Hepatocyte (in vitro differentiated cells): ENCODE measurements around the gene PTPRS. TPM values are rescaled to one million over a fixed set of nuclear protein-coding genes. Genes with fewer than 3 reads are reported as not detected.

ENCODE experiments used
- DNase-seq: peaks from one replicate; pipeline ENCODE4 v3.0.0-alpha.2; 2016; ENCODE audit warnings: low spot score
- H2AFZ ChIP-seq: fragments of 200-600 bp; sonication (generic); 2 replicates; pipeline ENCODE4 v1.6.0; 2016; ENCODE audit warnings: antibody characterized with exemption, mild to moderate bottlenecking
- H3K27ac ChIP-seq: fragments of 200-600 bp; sonication (generic); 2 replicates; pipeline ENCODE4 v1.5.1; 2016; ENCODE audit warnings: mild to moderate bottlenecking
- H3K27me3 ChIP-seq: fragments of 200-600 bp; sonication (generic); 2 replicates; pipeline ENCODE4 v1.6.1; 2016
- H3K36me3 ChIP-seq: fragments of 200-600 bp; sonication (generic); replicated peaks from 2 replicates; pipeline ENCODE4 v1.5.1; 2016; ENCODE audit warnings: low read depth; ENCODE audit not compliant: insufficient read depth
- H3K4me1 ChIP-seq: fragments of 200-600 bp; sonication (generic); 2 replicates; pipeline ENCODE4 v1.5.1; 2016; ENCODE audit warnings: mild to moderate bottlenecking, moderate library complexity; ENCODE audit not compliant: insufficient read depth
- H3K4me2 ChIP-seq: fragments of 200-600 bp; sonication (generic); 2 replicates; pipeline ENCODE4 v1.6.0; 2016
- H3K4me3 ChIP-seq: fragments of 200-600 bp; sonication (generic); 2 replicates; pipeline ENCODE4 v1.5.1; 2016; ENCODE audit warnings: mild to moderate bottlenecking
- H3K79me2 ChIP-seq: fragments of 200-600 bp; sonication (generic); 2 replicates; pipeline ENCODE4 v1.6.0; 2017; ENCODE audit warnings: mild to moderate bottlenecking
- H3K9me2 ChIP-seq: fragments of 200-600 bp; sonication (generic); replicated peaks from 2 replicates; pipeline ENCODE4 v1.6.0; 2017; ENCODE audit warnings: mild to moderate bottlenecking; ENCODE audit not compliant: insufficient read depth
- H3K9me3 ChIP-seq: fragments of 200-600 bp; sonication (generic); 2 replicates; pipeline ENCODE4 v1.5.1; 2016; ENCODE audit warnings: low read depth, mild to moderate bottlenecking
- H4K20me1 ChIP-seq: fragments of 200-600 bp; sonication (generic); 2 replicates; pipeline ENCODE4 v1.6.0; 2016; ENCODE audit warnings: mild to moderate bottlenecking; ENCODE audit not compliant: insufficient read depth, poor library complexity, severe bottlenecking
- EZH2 ChIP-seq: fragments of 200-600 bp; sonication (generic); IDR thresholded peaks from 2 replicates; pipeline ENCODE4 v1.6.1; 2016; ENCODE audit warnings: antibody characterized with exemption, mild to moderate bottlenecking, borderline replicate concordance
- EZH2phosphoT487 ChIP-seq: fragments of 200-600 bp; sonication (generic); IDR thresholded peaks from one replicate; pipeline ENCODE4 v1.6.1; 2018; ENCODE audit warnings: antibody characterized with exemption, mild to moderate bottlenecking, low read depth, moderate library complexity; ENCODE audit not compliant: unreplicated experiment, severe bottlenecking
- WGBS: methylation state at CpG from one replicate; pipeline ENCODE4 v1.1.6; 2016; ENCODE audit warnings: low lambda C conversion rate; ENCODE audit errors: missing lambda C conversion rate; 5-methylcytosine and 5-hydroxymethylcytosine counted together
- polyA plus RNA-seq: library from polyadenylated mRNA; unstranded; fragments of >200 nt; fragmentation: Nextera tagmentation; extraction: Ambion mirVana; gene quantifications from 2 replicates; pipeline ENCODE4 v1.2.1, GENCODE V29; 2016
- total RNA-seq: library from RNA; depleted of rRNA; stranded (reverse); fragments of >200 nt; gene quantifications from 2 replicates; pipeline ENCODE4 v1.2.3, GENCODE V29; 2014
- TF ChIP-seq, protein P1 (sequence below): fragments of 200-600 bp; sonication (generic); IDR thresholded peaks from 2 replicates; pipeline ENCODE4 v1.5.1; 2016; ENCODE audit warnings: antibody characterized with exemption, mild to moderate bottlenecking; ENCODE audit not compliant: poor library complexity

Gene PTPRS
- total and polyA plus RNA-seq, 2 experiments from 2014 or later: 21.9 to 65.5 TPM

- no peak for DNase-seq
- no peaks in the 10 kb centered on the region for H4K20me1 ChIP-seq
- H3K79me2 ChIP-seq: no peaks in the 10 kb centered on the region
- H3K27me3 ChIP-seq: peaks cover 7% of the 10 kb centered on the region
- no peak overlapping the region for H2AFZ ChIP-seq
- no peak overlapping the region for H3K4me2 ChIP-seq
- TF ChIP-seq, protein P1, sequence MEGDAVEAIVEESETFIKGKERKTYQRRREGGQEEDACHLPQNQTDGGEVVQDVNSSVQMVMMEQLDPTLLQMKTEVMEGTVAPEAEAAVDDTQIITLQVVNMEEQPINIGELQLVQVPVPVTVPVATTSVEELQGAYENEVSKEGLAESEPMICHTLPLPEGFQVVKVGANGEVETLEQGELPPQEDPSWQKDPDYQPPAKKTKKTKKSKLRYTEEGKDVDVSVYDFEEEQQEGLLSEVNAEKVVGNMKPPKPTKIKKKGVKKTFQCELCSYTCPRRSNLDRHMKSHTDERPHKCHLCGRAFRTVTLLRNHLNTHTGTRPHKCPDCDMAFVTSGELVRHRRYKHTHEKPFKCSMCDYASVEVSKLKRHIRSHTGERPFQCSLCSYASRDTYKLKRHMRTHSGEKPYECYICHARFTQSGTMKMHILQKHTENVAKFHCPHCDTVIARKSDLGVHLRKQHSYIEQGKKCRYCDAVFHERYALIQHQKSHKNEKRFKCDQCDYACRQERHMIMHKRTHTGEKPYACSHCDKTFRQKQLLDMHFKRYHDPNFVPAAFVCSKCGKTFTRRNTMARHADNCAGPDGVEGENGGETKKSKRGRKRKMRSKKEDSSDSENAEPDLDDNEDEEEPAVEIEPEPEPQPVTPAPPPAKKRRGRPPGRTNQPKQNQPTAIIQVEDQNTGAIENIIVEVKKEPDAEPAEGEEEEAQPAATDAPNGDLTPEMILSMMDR: no peak
- no peak for TF ChIP-seq EZH2
- TF ChIP-seq EZH2phosphoT487: no peak
- H3K9me2 ChIP-seq: no peaks in the 10 kb centered on the region
- no peaks in the 10 kb centered on the region for H3K9me3 ChIP-seq
- H3K27ac ChIP-seq: no peak overlapping the region
- no peak overlapping the region for H3K4me3 ChIP-seq
- WGBS: 89% methylated on average over 4 of the region's 4 CpGs
- H3K36me3 ChIP-seq: no peaks in the 10 kb centered on the region
- H3K4me1 ChIP-seq: no peaks in the 10 kb centered on the region
Observed at GRCh38 chr19:5372572-5373200, 32.1 kb upstream of the PTPRS start.

DNA sequence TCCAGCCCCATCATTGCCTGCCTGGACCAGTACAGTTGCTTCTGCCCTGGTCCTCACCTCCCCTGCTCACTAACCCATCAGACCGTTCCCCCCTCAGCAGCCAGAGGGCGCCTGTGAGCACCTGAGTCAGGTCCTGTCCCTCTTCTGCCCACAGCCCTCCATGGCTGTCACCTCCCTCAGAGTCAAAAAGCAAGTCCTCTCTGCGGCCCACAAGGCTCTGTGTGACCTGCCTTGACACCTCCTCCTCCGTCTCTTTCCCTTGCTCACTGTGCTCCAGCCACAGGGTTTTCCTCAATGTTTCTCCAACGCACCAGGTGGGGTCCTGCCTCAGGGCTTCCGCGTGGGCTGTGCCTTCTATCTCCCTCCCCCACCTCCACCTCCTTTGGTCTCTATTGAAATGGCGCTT is 29.4 kb upstream of the PTPRS start:
- Histone ChIP-seq H4K20me1 (no peaks in the 10 kb centered on the region), H3K36me3 (no peaks in the 10 kb centered on the region), H2AFZ (no peak overlapping the region), H3K4me3 (no peak overlapping the region), H3K9me3 (no peaks in the 10 kb centered on the region), H3K9me2 (no peaks in the 10 kb centered on the region), H3K27ac (no peak overlapping the region), H3K79me2 (no peaks in the 10 kb centered on the region), H3K27me3 (peaks cover 7% of the 10 kb centered on the region), H3K4me1 (no peaks in the 10 kb centered on the region), H3K4me2 (no peak overlapping the region)
- 44% methylated on average over 7 of the region's 8 CpGs for WGBS
- TF ChIP-seq, protein P1: peak; percentile 47
- TF ChIP-seq EZH2phosphoT487: no peak
- DNase-seq: peak; percentile 60

DNA sequence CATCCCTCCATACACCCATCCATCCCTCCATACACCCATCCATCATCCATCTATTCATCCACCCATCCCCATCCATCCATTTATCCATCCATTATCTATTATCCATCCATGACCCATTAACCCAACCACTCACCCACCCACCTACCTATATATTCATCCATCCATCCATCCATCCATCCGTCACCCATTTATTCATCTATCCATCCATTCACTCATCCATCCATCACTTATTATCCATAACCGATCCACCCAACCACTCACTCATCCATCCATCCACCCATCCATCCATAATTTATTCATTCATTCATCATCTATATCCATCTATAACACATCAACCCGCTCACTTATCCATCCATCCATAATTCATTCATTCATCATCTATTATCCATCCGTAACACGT is 28.7 kb upstream of the PTPRS start:
- Histone ChIP-seq H3K79me2 (no peaks in the 10 kb centered on the region), H3K36me3 (no peaks in the 10 kb centered on the region), H3K27ac (no peak overlapping the region), H3K27me3 (peaks cover 4% of the 10 kb centered on the region), H3K4me1 (no peaks in the 10 kb centered on the region), H3K4me3 (no peak overlapping the region), H3K9me2 (no peaks in the 10 kb centered on the region), H2AFZ (no peak overlapping the region), H3K9me3 (no peaks in the 10 kb centered on the region), H3K4me2 (no peak overlapping the region), H4K20me1 (no peaks in the 10 kb centered on the region)
- 93% methylated on average over 5 of the region's 5 CpGs for WGBS
- TF ChIP-seq, protein P1: no peak
- TF ChIP-seq EZH2phosphoT487 (no peak), EZH2 (no peak)
- no peak for DNase-seq
